Measurements from ENCODE around the gene GHR.

The GHR gene

DNA sequence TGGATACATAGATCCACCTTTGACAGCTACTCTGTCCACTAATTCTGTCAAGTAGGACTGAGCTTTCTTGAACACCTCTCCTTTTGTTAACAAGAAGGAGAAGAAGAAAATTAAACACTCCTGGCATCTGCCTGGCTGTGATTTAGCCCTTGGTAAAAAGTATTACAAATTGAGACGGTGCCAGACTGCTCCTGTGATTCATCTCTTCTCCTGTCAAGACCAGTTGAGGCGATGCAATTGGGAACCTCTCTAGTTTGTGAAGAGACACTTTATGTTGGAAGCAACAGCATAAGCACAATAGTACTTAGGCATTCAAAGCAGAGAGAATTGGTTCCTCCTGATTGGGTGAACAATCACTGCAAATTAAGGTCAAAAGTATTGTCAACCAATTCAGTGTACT lies 72.7 kb downstream of the GHR start:
- Histone ChIP-seq H3K4me3 (no peak overlapping the region), H3K27ac (no peak overlapping the region)
- DNase-seq (ENCODE audit: low spot score) = no peak
- TF ChIP-seq CTCF (IDR thresholded peaks at IDR 0.05) = no peak

DNA sequence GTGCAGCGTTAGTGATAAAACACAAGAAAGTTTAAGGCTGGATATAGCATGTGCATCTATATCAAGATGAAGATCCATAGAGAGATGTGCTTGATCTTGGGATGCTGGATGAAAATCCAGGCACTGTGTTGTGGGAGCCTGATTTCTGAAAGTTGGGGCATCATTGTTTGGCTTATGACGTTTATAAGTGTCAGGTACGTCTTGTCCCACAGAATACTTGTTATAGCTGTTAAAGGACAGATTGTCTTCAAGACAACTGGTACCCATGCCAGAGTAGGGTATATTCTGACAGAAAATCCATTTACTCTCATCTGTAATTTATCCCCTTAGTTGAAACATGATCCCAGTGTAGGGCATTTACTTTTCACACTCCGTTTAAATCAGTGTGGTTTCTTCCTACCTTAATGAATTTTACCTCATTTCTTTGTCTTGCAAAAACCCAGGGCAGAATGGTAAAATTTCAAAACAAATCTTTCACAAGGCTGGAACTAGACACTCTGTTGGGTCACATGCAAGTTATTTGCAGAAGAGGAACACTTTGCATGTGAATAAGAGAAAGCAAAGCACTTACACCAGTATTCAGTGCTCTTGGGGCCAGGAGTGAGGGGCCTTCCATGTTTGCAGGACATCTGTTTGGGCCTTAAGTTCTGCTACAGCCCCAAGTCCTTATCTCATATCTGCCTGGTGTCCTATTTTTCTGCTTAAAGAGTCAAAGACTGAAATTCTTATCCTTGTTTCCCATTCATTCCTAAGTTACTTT lies 73.3 kb downstream of the GHR start:
- DNase-seq (ENCODE audit: low spot score) = no peak
- H3K27ac ChIP-seq = no peak overlapping the region
- no peak overlapping the region for H3K4me3 ChIP-seq
- TF ChIP-seq CTCF (IDR thresholded peaks at IDR 0.05) = no peak

DNA sequence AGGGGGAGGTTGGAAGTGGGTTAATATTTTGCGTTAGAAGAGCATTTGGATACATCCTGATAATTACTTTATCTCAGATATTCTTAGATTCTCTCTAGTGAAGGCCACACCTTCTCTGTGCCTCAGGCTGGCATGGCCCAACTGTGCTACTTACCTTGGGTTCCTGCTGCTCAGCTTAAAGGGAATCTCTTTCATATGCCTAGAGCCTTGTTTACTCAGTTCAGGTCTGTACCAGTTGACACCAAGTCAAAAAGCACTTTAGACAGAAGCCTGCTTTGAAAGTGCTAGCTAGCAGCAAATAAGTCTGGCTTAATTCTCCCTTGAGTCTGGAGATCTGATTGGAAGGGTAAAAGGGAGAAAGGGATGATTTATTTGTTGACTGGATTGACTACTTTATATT lies 74.8 kb downstream of the GHR start:
- DNase-seq (ENCODE audit: low spot score) = no peak
- Histone ChIP-seq H3K4me3 (no peak overlapping the region), H3K27ac (no peak overlapping the region)
- no peak for TF ChIP-seq CTCF (IDR thresholded peaks at IDR 0.05)

GRCh38 chr5:42499016-42499415 lies 75.8 kb downstream of the GHR start:
- DNase-seq (ENCODE audit: low spot score) = no peak
- Histone ChIP-seq H3K27ac (no peak overlapping the region), H3K4me3 (no peak overlapping the region)
- TF ChIP-seq CTCF (IDR thresholded peaks at IDR 0.05) = no peak

DNA sequence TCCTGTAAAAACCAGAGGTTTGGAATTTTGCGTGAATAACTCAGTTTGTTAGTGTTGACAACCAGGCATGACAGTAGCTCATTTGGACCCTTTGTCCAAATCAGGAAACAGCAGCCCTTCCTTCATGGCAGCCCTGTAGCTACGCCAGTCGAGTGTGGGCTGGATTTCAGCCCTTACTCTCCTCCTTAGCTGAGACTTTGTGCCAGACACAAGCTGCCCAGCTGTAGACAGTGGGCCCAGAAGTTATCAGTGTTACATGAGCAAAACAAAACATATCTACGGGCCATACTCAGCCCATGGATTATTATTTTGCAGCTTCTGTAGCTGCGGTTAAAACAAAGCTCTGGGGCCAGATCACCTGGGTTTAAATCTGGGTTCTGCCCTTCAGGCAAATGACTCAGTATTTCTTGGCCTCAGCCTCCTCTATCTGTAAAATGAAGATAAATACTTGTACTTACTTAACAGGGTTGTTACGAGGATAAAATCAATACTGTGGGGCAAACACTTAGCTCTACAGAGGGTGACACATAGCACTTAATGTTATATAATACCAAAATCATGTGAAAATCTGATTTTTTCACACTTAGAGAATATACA lies 76.9 kb downstream of the GHR start:
- no peak for DNase-seq (ENCODE audit: low spot score)
- no peak for TF ChIP-seq CTCF (IDR thresholded peaks at IDR 0.05)
- Histone ChIP-seq H3K27ac (no peak overlapping the region), H3K4me3 (no peak overlapping the region)

DNA sequence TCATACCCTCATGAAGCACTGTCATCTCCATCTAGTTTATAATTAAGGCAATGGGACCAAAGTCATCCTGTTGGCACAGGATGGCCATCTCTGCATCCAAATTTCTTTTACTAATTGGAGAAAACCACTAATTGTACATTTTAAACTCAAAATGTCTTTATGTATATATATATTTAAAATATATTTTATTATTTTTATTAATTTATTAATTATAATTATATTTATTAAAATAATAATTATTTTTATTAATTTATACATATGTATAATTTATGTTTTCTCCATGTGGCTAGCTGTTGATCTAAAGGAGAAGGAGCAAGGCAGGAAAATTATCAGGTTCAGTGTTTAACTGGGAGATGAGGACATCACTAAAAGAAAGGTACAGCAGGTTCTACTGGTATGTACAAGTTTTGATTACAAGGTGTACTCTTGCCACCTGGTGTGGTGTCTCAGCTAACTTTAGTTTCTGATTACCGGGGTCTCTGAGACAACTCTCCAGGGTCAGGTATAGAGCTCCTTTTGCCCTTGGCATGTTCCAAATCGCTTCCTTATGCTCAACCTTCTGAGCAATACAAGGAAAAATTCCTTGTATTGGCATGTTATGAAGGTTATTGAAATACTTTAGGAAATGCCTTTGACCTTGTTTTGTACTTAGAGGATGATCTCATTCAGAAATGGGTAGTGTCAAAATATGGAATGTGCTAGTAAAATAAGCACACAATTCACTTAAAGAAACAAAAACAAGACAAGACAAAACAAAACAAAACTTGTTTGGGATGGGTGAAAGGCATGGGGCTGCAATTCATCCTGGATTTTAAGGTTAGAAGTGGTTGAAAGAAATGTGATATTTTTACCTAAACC lies 79.6 kb downstream of the GHR start:
- H3K27ac ChIP-seq = no peak overlapping the region
- H3K4me3 ChIP-seq = no peak overlapping the region
- DNase-seq (ENCODE audit: low spot score) = no peak
- no peak for TF ChIP-seq CTCF (IDR thresholded peaks at IDR 0.05)

All from coronary artery (tissue), 2 donors.